ENCODE data around the gene IPO4.

Gene IPO4

DNA sequence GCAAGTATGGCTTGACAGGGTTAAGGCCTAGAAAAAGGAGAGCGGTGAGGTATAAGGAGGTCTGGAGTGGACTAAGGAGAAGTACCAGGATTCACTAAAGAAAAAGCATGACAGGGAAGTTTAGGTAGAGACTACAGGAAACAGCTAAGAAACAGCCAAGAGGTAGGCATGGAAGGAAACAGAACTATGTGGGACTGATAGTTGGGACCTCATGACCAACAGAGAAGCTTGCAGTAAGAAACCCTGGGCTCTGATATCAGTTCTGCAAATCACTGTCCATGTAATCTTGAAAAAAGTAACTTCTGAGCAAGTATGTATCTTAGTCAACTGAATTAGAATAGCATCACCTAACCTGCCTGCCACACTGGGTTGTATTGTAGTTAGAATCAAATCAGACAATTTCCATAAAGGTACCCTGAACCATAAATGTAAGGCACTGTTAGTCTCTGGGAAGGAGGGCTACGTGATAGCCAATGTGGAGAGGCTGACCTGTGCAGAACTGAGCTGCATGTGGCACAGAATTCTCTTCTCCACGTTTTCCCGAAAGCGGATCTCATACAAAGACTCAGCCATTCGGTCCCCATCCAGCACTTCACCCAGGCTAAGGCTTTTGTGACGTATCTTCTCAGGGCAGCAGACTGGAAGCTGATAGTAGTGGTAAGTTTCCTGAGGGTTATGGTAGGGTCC, 5.7 kb upstream of the IPO4 start:
- no peak for DNase-seq (ENCODE audit: low spot score)

DNA sequence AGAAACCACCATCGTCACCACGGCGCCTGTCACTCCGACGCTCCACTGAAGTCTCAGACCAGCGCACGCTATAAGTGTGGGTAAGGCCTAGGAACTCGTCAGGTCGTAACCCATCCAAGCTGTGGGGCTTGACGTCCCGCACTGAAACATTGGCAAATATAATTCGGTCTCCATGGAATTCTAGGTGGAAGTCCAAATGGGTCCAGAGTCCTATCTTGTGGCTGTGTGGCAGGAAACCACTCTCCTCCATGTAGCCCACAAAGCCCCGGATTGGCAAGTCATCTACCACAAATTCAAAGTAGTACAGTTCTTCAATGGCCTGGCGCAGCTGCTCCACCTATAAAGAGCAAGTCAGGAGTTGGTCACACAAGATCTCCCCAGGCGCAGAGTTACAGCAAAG, 4.3 kb upstream of the IPO4 start:
- no peak for DNase-seq (ENCODE audit: low spot score)

DNA sequence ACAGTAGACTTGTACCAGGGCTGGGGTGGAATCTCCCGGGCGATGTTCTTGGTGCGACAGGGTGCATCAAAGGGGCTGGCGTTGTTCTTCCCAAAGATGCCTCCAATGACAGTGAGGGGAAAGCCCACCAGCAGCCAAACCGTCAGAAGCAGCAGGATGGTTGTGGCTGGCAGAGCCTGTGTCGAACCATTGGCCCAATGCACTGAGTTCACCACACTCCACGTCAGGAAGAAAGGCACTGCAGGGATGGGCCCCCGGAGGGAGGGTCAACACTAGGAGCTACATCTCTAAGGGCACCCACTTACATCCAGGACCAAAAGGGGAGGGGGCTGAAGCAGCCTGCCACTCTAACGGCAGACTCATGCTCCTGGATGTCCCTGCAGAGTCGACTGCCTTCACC, 1.8 kb upstream of the IPO4 start:
- no peak for DNase-seq (ENCODE audit: low spot score)

DNA sequence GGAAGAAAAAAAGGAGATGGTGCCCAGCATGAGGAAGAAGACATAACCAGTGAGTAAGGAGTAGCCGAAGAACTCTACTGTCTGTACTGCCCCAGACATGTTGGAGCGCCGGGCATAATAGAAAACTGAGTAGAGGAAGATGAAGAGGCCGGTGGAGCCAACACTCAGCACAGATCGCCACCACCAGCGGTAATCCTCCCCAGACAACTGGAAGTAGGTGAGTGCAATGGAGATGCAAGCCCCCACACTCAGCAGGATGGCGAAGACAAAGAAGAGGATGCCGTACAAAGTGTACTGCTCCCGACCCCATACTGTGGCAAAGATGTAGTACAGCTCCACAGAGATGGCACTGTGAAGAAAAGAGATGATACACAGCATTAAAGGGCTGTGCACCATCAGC, 844 bp upstream of the IPO4 start:
- no peak for DNase-seq (ENCODE audit: low spot score)

DNA sequence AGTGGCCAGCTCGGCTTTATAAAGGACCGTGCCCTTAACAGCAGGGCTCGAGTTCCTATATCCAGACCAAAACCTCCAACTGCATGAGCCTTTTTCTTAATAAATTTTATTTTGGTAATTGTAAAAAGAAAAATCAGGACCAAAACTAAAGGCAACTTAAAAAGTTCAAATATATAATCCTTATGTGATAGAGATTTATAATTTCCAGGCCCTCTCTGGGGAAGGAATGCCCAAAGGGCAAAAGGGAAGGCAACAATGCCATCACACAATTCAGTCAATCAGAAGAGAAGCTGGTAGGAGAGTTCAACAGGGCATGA, 401 bp upstream of the IPO4 start:
- DNase-seq (ENCODE audit: low spot score): no peak

DNA sequence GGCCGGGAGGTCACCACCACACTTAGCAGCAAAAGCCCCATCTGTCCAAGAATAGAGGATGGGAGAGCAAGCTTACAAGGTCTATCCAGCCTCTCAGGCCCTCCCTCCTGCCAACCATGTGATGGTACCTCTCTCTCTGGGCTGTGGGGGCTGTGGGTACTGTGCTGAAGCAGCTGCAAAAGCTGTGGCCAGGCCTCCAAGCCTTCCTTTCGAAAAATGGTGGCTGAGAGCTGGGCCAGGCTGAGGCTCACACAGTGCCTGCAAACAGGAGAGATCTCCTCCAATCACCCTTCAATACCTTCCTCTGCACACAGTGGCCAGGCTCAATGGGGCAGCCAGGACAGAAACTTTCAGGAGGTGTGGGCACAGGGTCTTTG, 1.1 kb downstream of the IPO4 start:
- DNase-seq (ENCODE audit: low spot score): no peak

DNA sequence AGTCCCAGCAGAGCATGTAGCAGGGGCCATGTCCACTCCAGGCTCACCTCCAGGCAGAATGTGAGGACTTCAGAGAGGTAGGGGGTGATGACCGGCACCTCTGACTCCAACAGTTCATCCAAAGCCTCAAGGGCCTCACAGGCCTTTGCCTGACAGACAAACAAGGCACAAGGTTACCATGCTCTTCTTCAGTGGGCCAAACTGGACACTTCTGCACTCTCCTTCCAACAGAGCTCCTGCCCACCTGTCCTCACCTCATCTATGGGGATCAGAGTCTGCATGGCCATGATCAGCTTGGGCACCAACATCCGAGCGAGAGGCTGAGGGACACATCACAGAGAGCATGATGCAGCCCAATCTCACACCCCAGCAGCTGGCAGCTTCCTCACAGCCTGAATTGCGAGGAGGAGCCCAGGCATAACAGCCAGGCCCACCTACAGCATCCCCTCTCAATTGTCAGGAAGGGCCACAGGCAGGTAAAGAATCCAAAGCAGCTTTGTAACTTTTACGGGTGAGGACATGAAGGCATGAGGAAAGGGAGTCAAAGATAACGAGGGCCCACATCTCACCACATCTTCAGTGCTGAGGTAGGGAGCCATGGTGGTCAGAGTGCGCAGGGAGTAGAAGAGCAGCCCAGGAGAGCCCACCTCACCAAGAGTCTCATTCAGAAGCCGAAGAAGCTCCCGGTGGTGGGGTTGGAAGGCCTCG, 1.6 kb downstream of the IPO4 start:
- DNase-seq (ENCODE audit: low spot score): no peak

DNA sequence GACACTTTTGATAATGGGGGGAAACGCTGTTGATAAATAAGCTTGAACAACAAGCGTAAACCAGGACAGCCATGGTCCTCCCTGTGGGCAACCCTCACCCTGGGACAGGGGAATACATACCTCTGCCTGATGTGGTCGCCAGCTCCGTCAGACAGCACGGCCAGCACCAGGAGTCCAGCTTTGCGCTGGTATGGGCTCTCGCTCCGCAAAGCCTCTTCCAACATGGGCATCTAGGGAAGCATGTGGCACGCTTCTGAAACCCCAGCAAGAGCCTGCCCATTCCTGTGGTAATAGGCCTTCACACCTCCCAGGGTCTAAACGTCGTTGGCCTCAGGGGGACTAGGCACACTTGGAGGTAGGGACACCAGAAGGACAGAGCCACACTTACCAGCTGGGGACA, 2.9 kb downstream of the IPO4 start:
- no peak for DNase-seq (ENCODE audit: low spot score)

DNA sequence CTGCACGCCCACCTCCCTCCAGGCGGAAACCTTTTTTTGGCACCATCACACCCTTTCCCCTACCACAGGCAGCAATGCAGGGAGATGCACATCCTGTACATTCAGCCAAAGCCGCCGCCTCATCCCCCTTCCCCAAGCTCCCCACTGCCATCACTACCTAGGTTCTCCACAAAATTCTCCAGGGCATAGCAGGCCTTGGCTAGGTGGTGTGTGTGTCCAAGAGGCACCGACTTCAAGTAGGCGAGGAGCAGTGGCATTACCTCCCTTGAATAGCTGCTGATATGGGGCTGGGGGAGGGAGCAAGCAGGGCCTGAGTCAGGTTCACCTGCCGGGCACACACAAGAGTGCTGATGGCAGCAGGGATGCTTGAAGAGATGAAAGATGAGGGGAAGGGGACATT, 3.6 kb downstream of the IPO4 start:
- no peak for DNase-seq (ENCODE audit: low spot score)

DNA sequence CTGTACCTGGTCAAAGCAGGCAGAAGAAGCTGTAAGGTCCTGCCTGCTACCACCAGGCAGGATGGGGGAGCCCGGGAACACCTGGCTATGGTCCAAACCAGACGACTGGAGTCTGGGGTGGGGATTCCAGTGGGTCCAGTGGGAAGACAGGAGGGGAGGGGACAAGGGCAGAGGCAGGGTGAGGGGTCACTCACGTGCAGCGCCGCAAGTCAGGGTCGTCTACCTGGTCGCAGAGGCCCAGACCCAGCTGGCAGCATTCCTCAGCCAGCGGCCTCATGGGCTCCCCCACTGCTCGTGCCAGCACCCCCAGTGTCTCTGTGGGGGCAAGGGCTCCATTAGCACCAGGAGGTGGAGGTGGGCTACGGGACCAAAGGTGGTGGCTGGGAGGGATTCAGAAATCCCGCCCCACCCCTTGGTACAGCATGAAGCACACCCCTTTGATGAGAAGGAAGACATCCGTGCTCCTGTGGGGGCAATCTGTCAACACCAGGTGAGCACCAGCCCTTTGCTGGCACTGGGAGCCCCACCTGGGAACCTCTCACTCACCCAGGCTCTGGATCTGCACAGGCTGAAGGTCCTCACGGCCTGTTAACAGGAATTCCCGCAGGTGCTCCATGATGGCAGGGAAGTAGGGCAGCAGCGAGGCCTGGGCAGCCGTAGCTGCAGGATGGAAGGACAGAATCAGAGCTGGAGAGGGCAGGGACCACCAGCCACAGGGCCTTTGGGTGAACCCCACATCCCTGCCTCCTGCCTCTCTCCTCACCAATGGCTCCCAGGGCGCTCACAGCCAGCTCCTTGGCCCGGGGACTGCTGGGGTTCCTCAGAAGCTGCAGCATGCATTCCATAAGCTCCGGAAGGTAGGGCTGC, 4.3 kb downstream of the IPO4 start:
- no peak for DNase-seq (ENCODE audit: low spot score)

DNA sequence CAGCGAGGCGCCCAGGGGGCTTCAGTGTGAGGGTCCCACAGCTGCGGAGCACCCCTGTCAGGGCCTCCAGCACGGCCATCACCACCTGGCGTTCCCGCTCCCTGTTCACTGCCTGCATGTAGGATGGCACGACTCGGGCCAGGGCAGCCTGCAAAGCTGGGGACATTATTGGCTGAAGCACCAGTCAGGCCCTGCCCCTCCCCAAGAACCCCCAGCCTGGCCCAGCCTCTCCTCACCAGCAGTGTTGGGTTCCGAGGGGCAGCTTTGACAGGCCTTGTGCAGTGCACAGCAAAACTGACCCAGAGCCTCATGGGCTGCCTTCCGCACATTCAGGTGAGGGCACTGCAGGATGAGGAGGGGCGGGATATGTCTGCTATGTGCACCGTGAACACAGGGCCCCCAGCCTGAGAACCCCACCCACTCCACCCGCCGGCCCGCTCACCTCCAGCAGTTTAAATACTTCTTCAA, 5.6 kb downstream of the IPO4 start:
- DNase-seq (ENCODE audit: low spot score): no peak

DNA sequence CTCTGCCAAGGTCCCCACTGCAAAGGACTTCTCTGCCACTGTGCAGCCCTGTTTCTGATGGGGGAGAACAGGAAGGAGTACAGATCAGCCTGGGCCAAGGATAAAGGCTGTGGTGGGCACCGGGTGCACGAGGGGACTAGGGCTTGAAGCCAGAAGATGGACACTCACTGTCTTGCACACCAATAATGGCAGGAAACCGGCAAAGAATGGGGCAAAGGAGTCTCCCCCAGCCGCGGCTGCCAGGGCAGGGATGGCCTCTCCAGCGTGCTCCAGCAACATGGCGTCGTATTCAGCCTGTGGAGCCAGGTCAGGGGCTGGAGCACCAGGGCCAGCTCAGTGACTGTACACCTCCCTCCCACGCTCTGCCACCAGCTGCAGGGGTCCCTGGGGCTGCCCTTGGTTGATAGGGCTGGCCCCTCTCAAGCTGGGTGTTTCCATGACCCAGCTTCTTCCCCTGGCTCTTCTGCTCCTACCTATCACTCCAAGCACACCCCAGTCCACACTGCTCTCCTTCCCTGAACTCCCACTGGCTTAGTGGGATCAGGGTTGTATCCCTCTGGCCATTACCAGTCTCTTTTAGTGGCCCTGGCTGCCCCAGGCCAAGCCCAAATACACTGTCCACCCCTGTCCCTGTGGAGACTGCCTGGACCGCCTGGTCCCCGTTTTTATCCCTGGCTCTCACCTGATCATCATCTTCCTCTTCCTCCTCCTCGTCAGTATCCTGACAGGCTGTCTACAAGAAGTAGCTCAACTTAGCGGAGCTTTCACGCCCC, 6.3 kb downstream of the IPO4 start:
- no peak for DNase-seq (ENCODE audit: low spot score)

DNA sequence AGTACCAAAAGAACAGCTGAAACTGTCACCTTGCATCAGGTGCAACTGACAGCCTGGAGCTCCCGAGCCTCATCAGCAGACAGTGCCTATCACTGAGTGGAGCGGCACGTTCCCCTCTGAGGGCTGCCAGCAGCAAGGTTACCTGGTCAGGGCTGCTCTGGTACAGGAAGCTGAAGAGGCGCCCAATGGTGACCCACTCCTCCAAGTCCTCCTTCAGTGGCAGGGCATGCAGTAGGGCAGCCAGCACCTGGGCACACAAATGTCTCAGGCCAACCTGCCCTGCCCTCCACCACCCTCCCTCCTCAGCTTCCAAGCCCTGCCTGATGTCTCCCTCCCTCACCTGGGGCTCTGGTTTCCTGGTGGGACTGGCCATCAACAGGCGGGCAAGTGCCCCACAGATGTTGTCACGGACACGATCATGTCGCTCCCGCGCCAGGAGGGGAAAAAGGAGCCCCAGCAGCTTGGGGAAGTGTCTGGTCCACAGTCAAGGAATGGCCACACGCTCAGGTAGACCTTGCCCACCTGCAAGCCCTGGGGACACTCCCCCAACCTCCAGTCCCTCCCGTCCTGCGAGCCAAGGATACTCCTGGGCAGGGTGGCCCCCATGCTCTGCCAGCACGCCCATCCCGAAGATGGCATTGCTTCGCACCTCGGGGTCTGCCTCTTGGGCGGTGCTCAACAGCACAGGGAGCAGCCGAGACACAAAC, 7.1 kb downstream of the IPO4 start:
- no peak for DNase-seq (ENCODE audit: low spot score)

DNA sequence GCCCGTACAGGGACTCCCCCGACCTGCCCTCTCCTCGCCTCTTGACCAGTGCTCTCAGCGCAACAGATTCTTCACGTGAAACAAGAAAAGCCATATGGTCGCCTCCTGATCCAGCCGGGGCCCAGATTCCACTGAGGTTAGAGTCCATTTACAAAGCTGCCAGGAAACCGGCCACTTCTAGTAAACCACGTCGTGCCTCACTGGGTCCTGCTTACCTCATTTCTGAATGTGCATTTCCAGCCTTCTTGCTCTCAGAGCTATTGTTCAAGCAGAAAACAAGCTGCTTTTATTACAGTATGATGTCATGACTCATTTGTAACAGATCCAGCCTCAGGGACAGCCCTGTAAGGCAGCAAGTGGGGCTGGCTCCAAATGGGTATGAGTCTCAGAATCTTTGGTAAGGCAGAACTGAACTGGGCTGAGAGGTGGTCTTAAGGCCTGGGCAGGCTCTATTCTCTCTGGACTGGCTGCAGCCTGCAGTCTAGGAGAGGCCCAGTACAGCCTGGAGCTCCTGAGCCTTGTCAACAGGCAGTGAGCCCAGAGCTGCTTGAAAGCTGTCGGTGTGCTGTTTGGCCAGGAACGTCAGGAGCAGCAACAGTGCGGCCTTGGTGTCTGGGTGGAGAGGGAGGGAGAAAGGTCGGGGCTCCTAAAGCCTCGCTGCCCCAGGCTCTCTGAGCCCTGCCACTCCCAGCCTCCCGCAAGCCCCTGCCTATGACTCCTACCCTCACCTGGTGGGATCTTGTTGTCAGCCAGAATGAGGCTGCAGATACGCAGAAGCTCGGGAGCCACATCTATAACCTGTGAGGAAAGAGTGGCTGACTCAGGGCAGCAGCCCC, 8.4 kb downstream of the IPO4 start:
- no peak for DNase-seq (ENCODE audit: low spot score)

DNA sequence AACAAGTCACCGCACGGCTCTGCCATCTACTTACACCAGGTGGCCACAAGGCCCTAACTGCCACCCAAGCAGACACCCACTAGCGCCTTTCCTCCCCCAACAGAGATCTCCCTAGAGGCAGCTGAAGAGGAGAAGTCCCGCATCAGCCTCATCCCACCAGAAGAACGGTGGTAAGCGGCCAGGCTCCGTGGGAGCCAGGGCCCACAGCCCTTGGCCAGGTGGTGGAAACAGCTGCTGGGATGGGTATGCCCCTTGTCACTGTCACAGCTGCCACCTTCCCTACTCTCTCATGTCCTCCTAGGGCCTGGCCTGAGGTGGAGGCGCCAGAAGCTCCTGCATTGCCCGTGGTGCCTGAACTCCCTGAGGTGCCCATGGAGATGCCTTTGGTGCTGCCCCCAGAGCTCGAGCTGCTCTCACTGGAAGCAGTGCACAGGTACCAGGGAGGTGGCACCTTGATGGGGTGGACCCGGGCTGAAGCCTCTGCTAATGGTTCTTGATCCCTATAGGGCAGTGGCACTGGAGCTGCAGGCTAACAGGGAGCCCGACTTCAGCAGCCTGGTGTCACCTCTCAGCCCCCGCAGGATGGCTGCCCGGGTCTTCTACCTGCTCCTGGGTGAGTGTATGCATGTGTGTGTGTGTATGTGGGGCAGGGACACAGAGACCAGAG, 9.2 kb downstream of the IPO4 start:
- no peak for DNase-seq (ENCODE audit: low spot score)

DNA sequence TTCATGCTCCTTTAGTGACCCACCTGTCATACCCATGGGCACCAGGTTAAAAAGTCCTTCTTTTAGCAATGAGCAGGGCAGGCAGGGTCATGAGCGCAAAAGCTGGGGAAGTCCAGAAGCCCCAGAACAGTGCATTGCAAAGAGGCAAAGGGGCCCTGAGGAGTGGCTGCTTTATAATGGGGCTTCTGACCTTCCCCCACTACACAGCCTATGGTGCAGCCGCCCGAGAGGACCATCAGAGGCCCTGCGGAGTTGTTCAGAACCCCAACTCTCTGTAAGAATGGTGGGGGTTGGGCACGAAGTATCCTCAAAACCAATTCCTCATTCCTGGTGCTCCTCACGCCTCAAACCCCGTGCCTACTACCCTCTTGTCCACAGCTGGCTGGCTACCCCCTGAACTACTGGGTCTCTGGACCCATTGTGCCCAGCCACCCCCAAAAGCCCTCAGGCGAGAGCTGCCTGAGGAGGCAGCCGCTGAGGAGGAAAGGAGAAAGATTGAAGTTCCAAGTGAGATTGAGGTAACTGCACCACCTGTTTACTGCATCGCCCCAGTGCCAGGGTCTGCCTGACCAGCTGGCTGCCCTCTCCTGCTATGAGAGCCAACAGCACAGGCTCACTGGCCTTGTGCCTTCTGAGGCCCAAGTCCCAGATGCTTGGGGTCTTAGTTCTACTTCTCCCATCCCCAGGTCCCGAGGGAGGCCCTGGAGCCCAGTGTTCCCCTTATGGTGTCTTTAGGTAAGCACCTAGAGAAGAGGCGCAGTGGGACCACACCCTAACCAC, 10.0 kb downstream of the IPO4 start:
- DNase-seq (ENCODE audit: low spot score): no peak

DNA sequence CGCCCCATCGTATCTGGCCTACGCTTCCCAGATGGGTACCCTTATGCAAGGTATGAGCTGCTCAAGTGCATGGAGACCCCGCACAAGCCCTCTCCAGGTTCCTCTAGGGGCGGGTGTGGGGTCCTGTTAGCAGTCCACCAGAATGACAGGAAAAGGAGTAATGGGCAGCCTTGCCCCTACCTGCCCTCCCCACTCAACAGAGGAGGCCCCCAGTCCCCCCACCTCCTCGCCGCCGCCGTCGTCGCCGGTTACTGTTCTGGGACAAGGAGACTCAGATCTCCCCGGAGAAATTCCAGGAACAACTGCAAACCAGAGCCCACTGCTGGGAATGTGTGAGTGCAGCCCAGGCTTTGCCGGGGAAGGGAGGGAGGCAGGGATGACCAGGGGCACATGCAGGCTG, 10.7 kb downstream of the IPO4 start:
- no peak for DNase-seq (ENCODE audit: low spot score)

DNA sequence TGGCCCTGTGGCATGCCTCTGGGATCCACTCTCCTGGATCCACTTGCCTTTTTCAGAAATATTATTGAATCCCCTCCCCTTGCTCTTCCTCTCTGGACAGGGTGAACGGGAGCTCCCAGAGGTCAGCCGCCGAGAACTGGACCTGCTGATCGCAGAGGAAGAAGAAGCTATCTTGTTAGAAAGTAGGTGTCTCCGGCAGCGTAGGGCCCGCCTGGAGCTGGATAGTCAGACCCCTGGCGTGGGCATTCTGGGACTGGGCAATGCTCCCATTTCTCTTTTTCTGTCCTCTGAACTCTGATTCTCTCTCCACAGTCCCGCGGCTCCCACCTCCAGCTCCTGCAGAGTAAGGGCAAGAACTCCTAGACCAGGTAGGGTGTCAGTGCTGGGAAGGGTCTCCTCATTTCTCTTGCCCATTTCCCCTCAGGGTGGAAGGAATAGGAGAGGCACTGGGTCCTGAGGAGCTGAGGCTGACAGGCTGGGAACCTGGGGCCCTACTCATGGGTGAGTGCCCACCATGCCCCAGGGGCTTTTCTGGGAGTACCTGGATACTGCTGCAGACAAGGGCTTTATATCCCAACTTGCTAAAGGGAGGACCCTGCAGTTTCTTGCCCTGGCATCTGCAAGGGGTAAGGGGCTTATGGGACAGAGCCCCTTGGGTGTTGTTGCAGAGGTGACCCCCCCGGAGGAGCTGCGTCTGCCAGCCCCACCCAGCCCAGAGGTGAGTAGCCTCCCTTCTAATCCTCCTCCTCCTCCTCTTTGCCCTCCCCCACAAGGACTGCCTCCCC, 11.4 kb downstream of the IPO4 start:
- no peak for DNase-seq (ENCODE audit: low spot score)

DNA sequence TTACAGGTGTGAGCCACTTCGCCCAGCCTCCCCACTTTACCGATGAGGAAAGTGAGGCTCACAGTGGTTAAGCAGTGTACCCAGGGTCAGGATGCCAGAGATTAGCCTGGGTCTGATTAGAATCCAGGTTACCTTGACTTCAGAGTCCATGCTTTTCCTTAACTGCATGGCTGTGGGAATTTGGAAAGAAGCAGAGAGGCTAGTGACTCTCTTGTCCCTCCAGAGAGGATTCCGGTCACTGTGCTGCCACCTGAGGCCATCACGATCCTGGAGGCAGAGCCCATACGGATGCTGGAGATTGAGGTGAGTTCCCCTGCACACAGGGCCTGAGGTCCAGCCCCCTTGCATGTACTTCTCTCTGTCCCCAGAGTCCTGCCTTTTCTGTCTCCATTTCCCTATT, 12.0 kb downstream of the IPO4 start:
- DNase-seq (ENCODE audit: low spot score): no peak
